Right lung (tissue), 5 donors: ENCODE measurements around the gene POLG. TPM values are rescaled to one million over a fixed set of nuclear protein-coding genes. Genes with fewer than 3 reads are reported as not detected.
"Not testable (repeated sequence)": the region's sequence is repeated elsewhere in the genome, so short reads cannot be mapped to it uniquely, and the experiment has no call there.

Source experiments
- DNase-seq, 2 donors: peaks; one replicate each; pipeline ENCODE4 v3.0.0-alpha.2; 2013
- polyA plus RNA-seq, 5 donors: library from polyadenylated mRNA; unstranded; fragments of 120-200 nt; gene quantifications; one replicate each; pipeline versions ENCODE4 v1.2.1 to v1.2.3, GENCODE V29; 2013; ENCODE audit warnings: inconsistent platforms in 1 of 5, low replicate concordance in 1 of 5; ENCODE audit not compliant: insufficient read length in 5 of 5, insufficient read depth in 1 of 5

The POLG gene
- polyA plus RNA-seq, 5 donors, result 45.6 to 57.2 (median 53.7) TPM

DNA sequence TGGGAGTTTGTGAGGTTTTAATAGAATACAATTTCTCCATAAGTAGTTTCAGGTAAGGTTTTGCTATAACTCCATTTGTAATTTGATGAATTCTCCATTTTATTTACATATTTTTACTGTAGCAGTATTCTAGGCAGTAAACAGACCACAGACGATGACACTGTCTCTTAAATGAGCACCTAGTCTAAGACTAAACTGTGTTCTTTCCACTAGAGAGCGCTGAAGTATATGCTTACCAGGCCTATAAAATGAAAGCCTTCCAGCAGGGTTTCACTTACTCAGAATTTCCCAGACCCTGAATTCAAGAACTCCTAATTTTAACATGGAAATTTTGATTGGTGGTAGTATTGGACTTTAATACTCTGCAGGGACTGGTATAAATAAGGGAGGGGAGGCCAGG is 41.6 kb downstream of the POLG start:
- no peak for DNase-seq

DNA sequence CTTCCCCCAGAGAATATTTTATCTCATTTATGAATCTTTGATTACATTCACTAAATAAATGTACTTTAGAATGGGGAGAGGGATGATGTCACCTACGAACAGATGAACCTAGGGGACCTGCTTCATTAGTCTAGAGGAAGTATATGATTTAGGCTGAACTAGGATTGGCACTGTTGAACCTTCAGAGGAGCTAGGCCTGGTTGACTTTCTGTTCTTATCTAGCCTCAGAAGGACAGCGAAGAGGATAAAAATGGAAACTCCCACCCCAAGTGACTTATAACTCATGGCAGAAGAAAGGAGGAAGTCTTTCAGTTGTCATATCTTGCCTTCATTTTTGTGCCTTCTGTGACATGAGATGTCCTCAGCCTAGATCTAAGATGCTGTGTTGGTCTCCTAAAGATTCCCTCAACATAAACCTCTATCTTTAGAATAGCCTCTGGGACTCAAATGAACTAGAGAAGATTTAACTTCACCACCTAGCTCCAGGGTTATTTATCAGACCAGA is 42.6 kb downstream of the POLG start:
- no peak for DNase-seq

DNA sequence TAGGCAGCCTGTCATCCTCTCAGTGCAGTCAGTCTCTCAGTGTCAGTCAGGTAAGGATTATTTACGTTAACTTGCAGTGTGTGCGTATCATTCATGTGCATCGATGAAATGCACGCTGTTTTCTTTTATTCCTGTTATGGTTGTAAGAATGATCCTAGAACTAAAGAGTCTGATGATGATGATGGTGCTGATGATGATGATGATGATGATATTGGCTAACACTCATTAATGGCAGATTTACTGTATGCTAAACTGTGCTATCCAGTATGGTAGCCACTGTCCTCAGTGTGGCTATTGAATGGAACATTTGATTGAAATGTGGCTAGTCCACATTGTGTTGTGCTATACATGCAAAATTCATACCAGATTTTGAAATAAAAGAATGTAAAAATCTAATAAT is 51.4 kb downstream of the POLG start:
- DNase-seq, result no peak

DNA sequence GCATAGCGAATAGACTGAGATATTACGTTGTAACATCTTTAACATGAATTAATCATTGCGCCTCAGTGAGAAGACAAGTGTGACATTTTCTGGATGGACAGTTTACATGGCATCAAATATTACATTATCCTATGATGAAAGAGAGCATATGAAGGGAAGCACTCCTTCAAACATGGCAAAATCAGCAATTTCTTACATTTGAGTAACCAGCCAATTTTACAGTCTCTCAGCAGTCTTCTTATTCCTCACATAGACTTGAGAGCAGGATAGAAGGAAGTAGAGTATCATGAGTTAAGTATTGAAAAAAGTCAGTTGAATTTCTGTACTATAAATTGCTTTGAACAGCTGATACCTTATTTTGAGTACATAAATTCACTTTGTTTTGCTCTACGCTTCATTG is 52.0 kb downstream of the POLG start:
- no peak for DNase-seq

DNA sequence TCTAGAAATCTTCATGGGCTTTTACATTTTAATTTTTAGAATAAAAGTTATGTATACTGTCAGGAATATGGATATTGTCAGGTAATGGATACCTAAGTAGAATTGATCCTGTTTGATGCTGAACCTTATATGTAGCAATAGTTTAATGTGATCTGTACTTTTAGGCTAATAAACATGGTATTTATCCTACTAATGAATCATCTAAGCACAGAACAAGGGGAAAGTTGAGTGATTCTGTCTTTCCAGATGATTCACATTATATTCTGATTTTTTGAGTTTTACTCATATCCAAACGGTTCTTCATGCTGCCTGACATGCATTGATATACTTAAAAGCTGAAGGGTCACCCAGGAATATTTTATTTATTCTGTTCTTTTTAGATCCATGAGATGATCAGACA is 56.3 kb downstream of the POLG start:
- DNase-seq, result no peak

DNA sequence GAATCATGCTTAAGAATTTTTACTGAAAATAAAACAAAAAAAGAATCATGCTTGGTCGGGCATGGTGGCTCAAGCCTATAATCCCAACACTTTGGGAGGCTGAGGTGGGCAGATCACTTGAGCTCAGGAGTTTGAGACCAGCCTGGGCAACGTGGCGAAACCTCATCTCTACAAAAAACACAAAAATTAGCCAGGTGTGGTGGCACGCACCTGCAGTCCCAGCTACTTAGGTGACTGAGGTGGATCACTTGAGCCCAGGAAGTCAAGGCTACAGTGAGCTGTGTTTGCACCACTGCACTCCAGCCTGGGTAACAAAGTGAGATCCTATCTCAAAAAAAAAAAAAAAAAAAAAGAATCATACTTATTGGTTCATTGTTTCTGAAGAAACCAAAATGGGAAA is 57.3 kb downstream of the POLG start:
- DNase-seq, result not testable (repeated sequence)

Other genes starting within 250 kb of the POLG start
- 10 to 100 TPM; 32.4 to 49.5 (median 38.0) TPM for gene ABHD2, start 246.4 kb downstream of the POLG start, polyA plus RNA-seq
- not detected for gene RLBP1, start 113.2 kb downstream of the POLG start, polyA plus RNA-seq
- 10 to 100 TPM; 20.1 to 61.1 (median 47.5) TPM for gene FANCI, start 90.8 kb downstream of the POLG start, polyA plus RNA-seq
- 1 to 10 TPM; 1.8 to 2.7 (median 2.0) TPM for gene RHCG, start 161.8 kb upstream of the POLG start, polyA plus RNA-seq
- 10 to 100 TPM in 3 of 5 donors, 1 to 10 TPM in 2; 6.9 to 16.0 (median 11.0) TPM for gene TICRR, start 240.6 kb upstream of the POLG start, polyA plus RNA-seq